ENCODE measurements around the gene SPG7. TPM values are rescaled to one million over a fixed set of nuclear protein-coding genes. Genes with fewer than 3 reads are reported as not detected.

Gene SPG7
- total RNA-seq, 2 donors from 2014 or later = 72.8 to 216 TPM

GRCh38 chr16:89595330-89596060, 87.3 kb downstream of the SPG7 start:
- TF ChIP-seq CTCF (IDR thresholded peaks at IDR 0.05) = no peak
- H3K4me3 ChIP-seq = no peak overlapping the region
- H3K4me1 ChIP-seq = no peaks in the 10 kb centered on the region

GRCh38 chr16:89596061-89596689, 88.0 kb downstream of the SPG7 start:
- no peak for DNase-seq (ENCODE audit: low spot score)
- no peak for TF ChIP-seq CTCF (IDR thresholded peaks at IDR 0.05)
- Histone ChIP-seq H3K27me3 (no peaks in the 10 kb centered on the region), H3K4me1 (no peaks in the 10 kb centered on the region), H3K4me3 (no peak overlapping the region), H3K27ac (no peak overlapping the region), H3K36me3 (no peaks in the 10 kb centered on the region), H3K9me3 (no peaks in the 10 kb centered on the region)

More at GRCh38 chr16:89595330-89596060, 87.3 kb downstream of the SPG7 start:
- no peak for DNase-seq (ENCODE audit: low spot score)
- Histone ChIP-seq H3K27ac (no peak overlapping the region), H3K36me3 (no peaks in the 10 kb centered on the region), H3K27me3 (no peaks in the 10 kb centered on the region), H3K9me3 (no peaks in the 10 kb centered on the region)

- Histone ChIP-seq H3K27ac (no peak overlapping the region), H3K4me3 (no peak overlapping the region), H3K4me1 (peaks cover 0 to 3% of the 10 kb centered on the region in 2 donors), H3K36me3 (no peaks in the 10 kb centered on the region), H3K27me3 (no peaks in the 10 kb centered on the region), H3K9me3 (no peaks in the 10 kb centered on the region)
- TF ChIP-seq CTCF (IDR thresholded peaks at IDR 0.05) = no peak
- no peak for DNase-seq (ENCODE audit: low spot score)
Observed at GRCh38 chr16:89596957-89597649, 88.9 kb downstream of the SPG7 start.

- Histone ChIP-seq H3K27me3 (no peaks in the 10 kb centered on the region), H3K36me3 (no peaks in the 10 kb centered on the region), H3K4me1 (peaks cover 0 to 11% of the 10 kb centered on the region in 2 donors), H3K4me3 (no peak overlapping the region), H3K9me3 (no peaks in the 10 kb centered on the region), H3K27ac (no peak overlapping the region)
- no peak for DNase-seq (ENCODE audit: low spot score)
- no peak for TF ChIP-seq CTCF (IDR thresholded peaks at IDR 0.05)
Observed at GRCh38 chr16:89598199-89598598, 90.0 kb downstream of the SPG7 start.

- Histone ChIP-seq H3K27ac (no peak overlapping the region), H3K36me3 (no peaks in the 10 kb centered on the region), H3K4me1 (peaks cover 0 to 11% of the 10 kb centered on the region in 2 donors), H3K4me3 (no peak overlapping the region), H3K9me3 (no peaks in the 10 kb centered on the region), H3K27me3 (no peaks in the 10 kb centered on the region)
- TF ChIP-seq CTCF (IDR thresholded peaks at IDR 0.05) = no peak
- no peak for DNase-seq (ENCODE audit: low spot score)
Observed at GRCh38 chr16:89599451-89599858, 91.3 kb downstream of the SPG7 start.

All from right atrium auricular region (tissue), 2 donors.